Upper lobe of left lung (tissue), 4 donors: ENCODE measurements around the gene DBF4B.

Experiments used
- POLR2A ChIP-seq, 4 donors: fragments of 450-650 bp; IDR thresholded peaks; one replicate each; pipeline ENCODE4 v1.5.1; 2016 to 2017; ENCODE audit warnings: antibody characterized with exemption in 4 of 4, mild to moderate bottlenecking in 2 of 4
- TF ChIP-seq, protein P1 (sequence below), 6 experiments: fragments of 450-650 bp in 4 of 6; fragments of 200-600 bp in 2 of 6; sonication (generic) in 2 of 6; IDR thresholded peaks; one replicate each; pipeline ENCODE4 v1.5.1; 2016 to 2019; ENCODE audit warnings: antibody characterized with exemption in 6 of 6

DNA sequence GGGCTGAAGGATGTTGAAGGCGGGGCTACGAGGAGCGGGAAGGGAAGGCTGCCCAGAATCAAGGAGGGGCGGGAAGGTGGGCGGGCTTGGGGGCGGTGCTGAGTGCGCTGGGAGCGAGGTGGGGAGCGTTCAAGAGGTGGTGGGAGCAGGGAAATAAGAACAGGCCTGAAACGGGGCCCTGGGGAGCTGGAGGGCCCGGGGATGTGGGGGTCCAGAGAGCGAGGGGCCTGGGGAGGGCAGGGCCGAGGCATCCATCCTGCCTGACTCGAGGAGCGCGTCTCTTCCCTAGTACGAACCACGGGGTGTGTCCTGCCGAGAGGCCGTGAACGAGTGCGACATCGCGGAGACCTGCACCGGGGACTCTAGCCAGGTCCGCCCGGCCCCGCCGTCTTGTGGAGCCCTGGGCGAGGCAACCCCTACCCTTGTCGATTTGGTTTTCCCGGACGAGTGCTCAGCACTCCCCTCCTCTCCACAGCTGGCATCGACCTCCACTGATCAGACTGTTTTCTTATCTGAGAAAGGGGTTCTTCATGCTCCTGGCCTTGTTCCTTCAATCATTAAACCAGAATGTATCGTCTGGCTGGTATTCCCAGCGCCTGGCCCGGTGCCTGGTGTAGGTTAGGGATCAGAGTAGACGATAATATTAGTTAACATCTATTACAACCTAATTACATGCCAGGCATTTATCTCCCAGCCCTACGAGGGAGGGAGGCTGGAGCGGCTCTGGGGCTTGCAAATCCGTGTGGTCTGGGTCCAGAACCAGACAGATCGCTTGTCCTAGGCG, 67.6 kb downstream of the DBF4B start:
- TF ChIP-seq, protein P1, sequence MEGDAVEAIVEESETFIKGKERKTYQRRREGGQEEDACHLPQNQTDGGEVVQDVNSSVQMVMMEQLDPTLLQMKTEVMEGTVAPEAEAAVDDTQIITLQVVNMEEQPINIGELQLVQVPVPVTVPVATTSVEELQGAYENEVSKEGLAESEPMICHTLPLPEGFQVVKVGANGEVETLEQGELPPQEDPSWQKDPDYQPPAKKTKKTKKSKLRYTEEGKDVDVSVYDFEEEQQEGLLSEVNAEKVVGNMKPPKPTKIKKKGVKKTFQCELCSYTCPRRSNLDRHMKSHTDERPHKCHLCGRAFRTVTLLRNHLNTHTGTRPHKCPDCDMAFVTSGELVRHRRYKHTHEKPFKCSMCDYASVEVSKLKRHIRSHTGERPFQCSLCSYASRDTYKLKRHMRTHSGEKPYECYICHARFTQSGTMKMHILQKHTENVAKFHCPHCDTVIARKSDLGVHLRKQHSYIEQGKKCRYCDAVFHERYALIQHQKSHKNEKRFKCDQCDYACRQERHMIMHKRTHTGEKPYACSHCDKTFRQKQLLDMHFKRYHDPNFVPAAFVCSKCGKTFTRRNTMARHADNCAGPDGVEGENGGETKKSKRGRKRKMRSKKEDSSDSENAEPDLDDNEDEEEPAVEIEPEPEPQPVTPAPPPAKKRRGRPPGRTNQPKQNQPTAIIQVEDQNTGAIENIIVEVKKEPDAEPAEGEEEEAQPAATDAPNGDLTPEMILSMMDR (IDR thresholded peaks at IDR 0.05), result no peak
- TF ChIP-seq POLR2A (IDR thresholded peaks at IDR 0.05), result no peak
